SU-DHL-6 (cell line): ENCODE results near the gene ATP8A2.

Experiments used
- H2AFZ ChIP-seq: fragments of 200-600 bp; sonication (generic); 2 replicates; pipeline ENCODE4 v1.6.1; 2014; ENCODE audit warnings: low read depth, mild to moderate bottlenecking, moderate library complexity, mixed read lengths, antibody characterized with exemption, low read length; ENCODE audit not compliant: severe bottlenecking
- H3F3A ChIP-seq: fragments of 200-600 bp; shearing (Covaris generic); 2 replicates; pipeline ENCODE4 v1.6.0; 2016; ENCODE audit warnings: antibody characterized with exemption, mild to moderate bottlenecking; ENCODE audit not compliant: insufficient read depth
- H3K27ac ChIP-seq: fragments of 200-600 bp; sonication (generic); 2 replicates; pipeline ENCODE4 v1.5.1; 2016; ENCODE audit warnings: low read depth, mild to moderate bottlenecking, low read length, moderate library complexity, mixed read lengths
- H3K27me3 ChIP-seq: fragments of 200-600 bp; sonication (generic), shearing (Covaris generic); 2 replicates; pipeline ENCODE4 v1.6.0; 2014; ENCODE audit warnings: mild to moderate bottlenecking, low read length
- H3K36me3 ChIP-seq: fragments of 200-600 bp; sonication (generic); 2 replicates; pipeline ENCODE4 v1.6.1; 2014; ENCODE audit warnings: mild to moderate bottlenecking, low read length, mixed read lengths
- H3K4me2 ChIP-seq: fragments of 300-600, 200-600 bp; shearing (Covaris generic), sonication (generic); 2 replicates; pipeline ENCODE4 v1.6.0; 2014; ENCODE audit warnings: low read length, low read depth, mild to moderate bottlenecking; ENCODE audit not compliant: poor library complexity, severe bottlenecking
- H3K4me3 ChIP-seq: fragments of 200-600 bp; sonication (generic); 2 replicates; pipeline ENCODE4 v1.5.1; 2014; ENCODE audit warnings: antibody characterized with exemption, low read length, mild to moderate bottlenecking, mixed read lengths; ENCODE audit not compliant: insufficient read depth, poor library complexity, severe bottlenecking
- H3K79me2 ChIP-seq: fragments of 200-600 bp; sonication (generic); 2 replicates; pipeline ENCODE4 v1.6.1; 2014; ENCODE audit warnings: mild to moderate bottlenecking, low read length, moderate library complexity; ENCODE audit not compliant: insufficient read depth
- H3K9ac ChIP-seq: fragments of 200-600 bp; sonication (generic); 2 replicates; pipeline ENCODE4 v1.7.0; 2014; ENCODE audit warnings: mild to moderate bottlenecking, low read length
- H3K9me2 ChIP-seq: fragments of 200-600 bp; sonication (generic); replicated peaks from 2 replicates; pipeline ENCODE4 v1.6.1; 2014; ENCODE audit warnings: low read length; ENCODE audit not compliant: insufficient read depth
- H3K9me3 ChIP-seq: fragments of 200-600 bp; sonication (generic); 2 replicates; pipeline ENCODE4 v1.6.1; 2014; ENCODE audit warnings: low read length, mixed read lengths; ENCODE audit not compliant: insufficient read depth
- H4K20me1 ChIP-seq: fragments of 200-600 bp; sonication (generic); 2 replicates; pipeline ENCODE4 v1.6.1; 2014; ENCODE audit warnings: low read depth, mild to moderate bottlenecking, antibody characterized with exemption, low read length, moderate library complexity, mixed read lengths
- CTCF ChIP-seq: fragments of 200-600 bp; sonication (generic); IDR thresholded peaks from one replicate; pipeline ENCODE4 v1.5.1; 2017; ENCODE audit warnings: antibody characterized with exemption, mild to moderate bottlenecking, low read length, moderate library complexity; ENCODE audit not compliant: insufficient read depth, poor library complexity, severe bottlenecking
- EZH2phosphoT487 ChIP-seq: fragments of 200-600 bp; sonication (generic), shearing (Covaris generic); conservative IDR thresholded peaks from 2 replicates; pipeline ENCODE4 v1.6.1; 2018; ENCODE audit warnings: mild to moderate bottlenecking, antibody characterized with exemption, low read length, moderate library complexity, mixed read lengths

ATP8A2 gene

GRCh38 chr13:25365720-25366235, 6.0 kb upstream of the ATP8A2 start:
- Histone ChIP-seq H3K79me2 (no peaks in the 10 kb centered on the region), H3K36me3 (no peaks in the 10 kb centered on the region), H3K4me3 (no peak overlapping the region), H3K4me2 (no peak overlapping the region), H3K9ac (no peak overlapping the region), H3K27ac (no peak overlapping the region), H3K27me3 (no peaks in the 10 kb centered on the region), H3F3A (no peaks in the 10 kb centered on the region), H3K9me3 (no peaks in the 10 kb centered on the region), H2AFZ (no peak overlapping the region), H4K20me1 (no peaks in the 10 kb centered on the region), H3K9me2 (no peaks in the 10 kb centered on the region)
- TF ChIP-seq EZH2phosphoT487 (no peak), CTCF (no peak)

DNA sequence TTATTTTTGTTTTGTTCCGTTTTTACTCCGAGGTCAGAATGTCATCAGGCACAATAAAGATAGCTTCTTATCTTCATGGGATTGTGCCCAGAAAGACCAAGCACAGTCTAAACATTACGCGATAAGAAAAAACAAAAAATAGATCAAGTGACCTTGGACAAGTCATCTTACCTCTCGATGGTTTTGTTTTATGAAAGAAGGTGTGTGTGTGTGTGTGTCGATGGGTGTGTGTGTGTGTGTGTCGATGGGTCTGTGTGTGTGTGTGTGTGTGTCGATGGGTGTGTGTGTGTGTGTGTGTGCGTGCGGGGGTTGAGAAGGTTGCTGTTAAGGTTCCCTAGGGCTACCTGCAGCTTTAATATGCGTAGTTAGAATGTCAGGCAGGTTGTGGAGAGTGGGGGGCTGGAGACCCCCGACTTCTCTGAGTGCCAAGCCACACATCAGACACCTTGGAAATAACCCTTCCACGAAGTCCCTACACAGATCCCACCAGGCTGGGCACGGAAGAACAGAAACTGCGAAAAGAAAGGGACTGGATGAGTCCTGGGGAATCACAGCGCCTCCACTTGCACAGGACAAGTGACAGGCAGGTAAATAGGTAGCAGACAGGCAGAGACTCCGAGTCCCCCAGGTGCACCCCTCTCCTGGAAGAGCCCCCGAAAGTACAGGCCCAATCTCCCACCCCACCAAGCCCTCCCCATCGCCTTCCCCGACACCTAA, 458 bp upstream of the ATP8A2 start:
- Histone ChIP-seq H3K4me2 (no peak overlapping the region), H3K4me3 (no peak overlapping the region), H3K9me2 (no peaks in the 10 kb centered on the region), H3K9me3 (no peaks in the 10 kb centered on the region), H3K27me3 (no peaks in the 10 kb centered on the region), H4K20me1 (no peaks in the 10 kb centered on the region), H3F3A (no peaks in the 10 kb centered on the region), H3K9ac (no peak overlapping the region), H3K27ac (no peak overlapping the region), H2AFZ (no peak overlapping the region), H3K79me2 (no peaks in the 10 kb centered on the region), H3K36me3 (no peaks in the 10 kb centered on the region)
- TF ChIP-seq EZH2phosphoT487 (no peak), CTCF (no peak)

DNA sequence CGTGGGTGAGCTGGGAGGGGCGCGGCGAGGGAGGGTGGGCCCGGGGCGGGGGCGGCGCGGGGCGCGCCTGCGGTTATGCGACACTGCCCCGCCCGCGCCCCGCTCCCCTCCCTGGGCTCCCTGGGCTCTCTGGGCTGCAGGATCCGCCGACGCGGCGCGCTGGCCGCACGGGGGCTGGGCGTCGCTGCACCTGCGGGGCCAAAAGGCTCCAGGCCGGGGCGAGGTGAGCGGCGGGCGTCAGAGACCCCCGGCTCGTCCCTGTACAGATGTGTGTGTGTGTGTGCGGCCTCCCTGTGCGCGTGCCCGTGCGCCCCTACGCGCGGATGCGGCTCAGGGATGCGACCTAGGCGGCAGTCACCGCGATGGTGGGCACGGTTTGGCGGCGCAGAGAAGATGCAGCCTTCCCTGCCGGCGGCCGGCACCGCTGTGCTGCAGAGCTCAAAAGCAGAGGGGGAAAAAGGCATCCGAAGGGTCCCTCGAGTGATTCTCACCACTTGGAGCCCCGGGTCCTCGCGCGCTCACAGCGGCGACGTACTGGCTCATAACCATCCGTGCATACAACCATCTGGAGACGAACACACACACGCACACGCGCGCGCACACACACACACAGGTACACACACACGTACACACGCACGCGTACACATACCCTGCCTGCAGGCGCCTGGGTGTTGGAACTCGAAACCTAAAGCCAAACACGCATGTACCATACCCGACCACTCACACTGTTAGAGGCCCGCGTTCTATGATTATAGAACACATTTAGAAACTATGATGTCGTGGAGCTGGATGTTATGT, 709 bp downstream of the ATP8A2 start:
- TF ChIP-seq EZH2phosphoT487 (no peak), CTCF (no peak)
- H3K27ac ChIP-seq = no peak overlapping the region
- H3K79me2 ChIP-seq = no peaks in the 10 kb centered on the region
- H2AFZ ChIP-seq = no peak overlapping the region
- no peaks in the 10 kb centered on the region for H3K36me3 ChIP-seq
- no peaks in the 10 kb centered on the region for H3K27me3 ChIP-seq
- H3F3A ChIP-seq = no peaks in the 10 kb centered on the region
- no peak overlapping the region for H3K9ac ChIP-seq
- H3K9me3 ChIP-seq = no peaks in the 10 kb centered on the region
- H4K20me1 ChIP-seq = no peaks in the 10 kb centered on the region
- H3K4me3 ChIP-seq = no peak overlapping the region
- H3K9me2 ChIP-seq = no peaks in the 10 kb centered on the region
- H3K4me2 ChIP-seq = no peak overlapping the region
